Aorta (tissue), 5 donors: ENCODE measurements around the gene SLC12A4. TPM values are rescaled to one million over a fixed set of nuclear protein-coding genes. Genes with fewer than 3 reads are reported as not detected.
"Not testable (repeated sequence)": the region's sequence is repeated elsewhere in the genome, so short reads cannot be mapped to it uniquely, and the experiment has no call there.

Experiments used
- ATAC-seq: fragments of 200-7000 bp; cut with Tn5 transposase; one replicate; pipeline ENCODE4 v1.9.1; 2022; ENCODE audit warnings: moderate library complexity; ENCODE audit not compliant: low FRiP score
- DNase-seq, 2 donors: peaks; one replicate each; pipeline ENCODE4 v3.0.0-alpha.2; 2020
- H3K27ac ChIP-seq, 2 donors: one replicate each; pipeline ENCODE4 v1.5.1; 2013; ENCODE audit warnings: low read length in 2 of 2, mild to moderate bottlenecking in 2 of 2, moderate library complexity in 2 of 2, control low read depth in 1 of 2, inconsistent platforms in 1 of 2, low read depth in 1 of 2
- H3K27me3 ChIP-seq, 2 donors: one replicate each; pipeline ENCODE4 v1.6.1; 2013; ENCODE audit warnings: control low read depth in 1 of 2, low read length in 1 of 2, mild to moderate bottlenecking in 1 of 2, moderate library complexity in 1 of 2; ENCODE audit not compliant: insufficient read depth in 2 of 2, control insufficient read depth in 1 of 2
- H3K36me3 ChIP-seq, 2 donors: one replicate each; pipeline ENCODE4 v1.6.1; 2013; ENCODE audit warnings: control low read depth in 1 of 2, low read length in 1 of 2, mild to moderate bottlenecking in 1 of 2; ENCODE audit not compliant: insufficient read depth in 2 of 2, control insufficient read depth in 1 of 2
- H3K4me1 ChIP-seq, 2 donors: one replicate each; pipeline ENCODE4 v1.6.1; 2013; ENCODE audit warnings: low read length in 2 of 2, control low read depth in 1 of 2, mild to moderate bottlenecking in 1 of 2, moderate library complexity in 1 of 2; ENCODE audit not compliant: insufficient read depth in 2 of 2, control insufficient read depth in 1 of 2
- H3K4me3 ChIP-seq, 2 donors: one replicate each; pipeline ENCODE4 v1.5.1; 2013; ENCODE audit warnings: low read length in 2 of 2, control low read depth in 1 of 2, mild to moderate bottlenecking in 1 of 2
- H3K9me3 ChIP-seq: one replicate; pipeline ENCODE4 v1.6.1; 2013; ENCODE audit warnings: mild to moderate bottlenecking, low read length; ENCODE audit not compliant: control insufficient read depth
- WGBS, 2 donors: extraction: QIAGEN DNeasy Blood & Tissue Kit; methylation state at CpG; one replicate each; pipeline ENCODE4 v1.1.7; 2013; 5-methylcytosine and 5-hydroxymethylcytosine counted together
- intact Hi-C, 2 donors: fragments of 100-400 bp; cut with DNase I; formaldehyde crosslinking; loops; one replicate each; pipeline versions ENCODE4 v1.14.2 to v1.15.0; 2022
- polyA plus RNA-seq, 2 donors: library from polyadenylated mRNA; stranded (reverse); fragments of 200-250 nt; gene quantifications; one replicate each; pipeline ENCODE4 v1.2.3, GENCODE V29; 2013
- total RNA-seq, 2 donors: library from RNA; stranded (reverse); fragmentation: NEBNext Ultra II Directional; extraction: Animal tissue kit (Norgen Biotek cat#: 25700); gene quantifications; one replicate each; pipeline ENCODE4 v1.2.1, GENCODE V29; 2021
- donor health status: healthy with polysubstance abuse.
- donor health status: Bipolar disorder and iron deficiency.
- donor health status: DM: no; HTN: no; CAD: no.
- donor health status: DM: no; HTN: no; CAD: no.
- donor health status: DM: yes; HTN: yes; CAD: no.

The SLC12A4 gene
- total and polyA plus RNA-seq, 4 donors = 15.8 to 139 (median 106) TPM

GRCh38 chr16:67941469-67942199 lies 26.8 kb downstream of the SLC12A4 start:
- intact Hi-C loops = no loop called here
- Histone ChIP-seq H3K27me3 (no peaks in the 10 kb centered on the region), H3K4me3 (no peak overlapping the region), H3K27ac (no peak overlapping the region), H3K9me3 (no peaks in the 10 kb centered on the region), H3K36me3 (peaks cover 0 to 16% of the 10 kb centered on the region in 2 donors), H3K4me1 (no peaks in the 10 kb centered on the region)
- DNase-seq (no peak), ATAC-seq (no peak)
- 77 to 78% methylated on average over 9 of the region's 9 CpGs for WGBS, 2 donors

GRCh38 chr16:67940446-67941089 lies 27.9 kb downstream of the SLC12A4 start:
- no peak for DNase-seq
- 89 to 91% methylated on average over 5 of the region's 5 CpGs for WGBS, 2 donors
- intact Hi-C loops = no loop called here
- ATAC-seq = no peak
- Histone ChIP-seq H3K27me3 (no peaks in the 10 kb centered on the region), H3K4me1 (no peaks in the 10 kb centered on the region), H3K36me3 (peaks cover 0 to 6% of the 10 kb centered on the region in 2 donors), H3K4me3 (no peak overlapping the region), H3K9me3 (no peaks in the 10 kb centered on the region), H3K27ac (no peak overlapping the region)

GRCh38 chr16:67939507-67940445 lies 28.7 kb downstream of the SLC12A4 start:
- intact Hi-C loops = no loop called here
- H3K4me1 ChIP-seq = no peaks in the 10 kb centered on the region

GRCh38 chr16:67937713-67938112 lies 30.7 kb downstream of the SLC12A4 start:
- intact Hi-C loops, H3K27me3 ChIP-seq, DNase-seq, H3K9me3 ChIP-seq, H3K27ac ChIP-seq, H3K4me3 ChIP-seq, H3K36me3 ChIP-seq, ATAC-seq, H3K4me1 ChIP-seq: not testable (repeated sequence)
- WGBS, 2 donors = 73 to 86% methylated on average over 5 of the region's 5 CpGs

More at GRCh38 chr16:67939507-67940445, 28.7 kb downstream of the SLC12A4 start:
- no peaks in the 10 kb centered on the region for H3K9me3 ChIP-seq
- DNase-seq (peak in 1 of 2 donors; percentile 71), ATAC-seq (no peak)
- H3K27me3 ChIP-seq = no peaks in the 10 kb centered on the region
- 74% methylated on average over 33 of the region's 33 CpGs for WGBS, 2 donors
- no peak overlapping the region for H3K4me3 ChIP-seq
- H3K36me3 ChIP-seq = peaks cover 0 to 6% of the 10 kb centered on the region in 2 donors
- no peak overlapping the region for H3K27ac ChIP-seq

- 43 to 45% methylated on average over 6 of the region's 6 CpGs for WGBS, 2 donors
- Histone ChIP-seq H3K9me3 (no peaks in the 10 kb centered on the region), H3K4me3 (peak overlapping the region; percentile 46 to 58), H3K27me3 (no peaks in the 10 kb centered on the region), H3K27ac (peak overlapping the region; percentile 18 to 65), H3K4me1 (no peaks in the 10 kb centered on the region), H3K36me3 (peaks cover 0 to 2% of the 10 kb centered on the region in 2 donors)
- DNase-seq (peak in 1 of 2 donors; percentile 73), ATAC-seq (no peak)
- intact Hi-C loops = no loop called here
These were observed 31.4 kb downstream of the SLC12A4 start for GRCh38 chr16:67936880-67937605.

GRCh38 chr16:67936124-67936879 lies 32.1 kb downstream of the SLC12A4 start, which contains the start of gene PSMB10:
TSS of gene PSMB10 (minus strand) at chr16:67936850. CDS start at chr16:67936749, 101 bp downstream.
- intact Hi-C loops = no loop called here
- H3K36me3 ChIP-seq = peaks cover 0 to 2% of the 10 kb centered on the region in 2 donors
- DNase-seq = peak; percentile 83 to 85

GRCh38 chr16:67935402-67936123 lies 32.9 kb downstream of the SLC12A4 start:
- H3K4me3 ChIP-seq = peak overlapping the region; percentile 46 to 58
- peaks cover 0 to 2% of the 10 kb centered on the region in 2 donors for H3K36me3 ChIP-seq
- peak; percentile 96 to 98 for DNase-seq
- no peaks in the 10 kb centered on the region for H3K27me3 ChIP-seq
- 0 to 1% methylated on average over 55 of the region's 55 CpGs for WGBS, 2 donors
- H3K9me3 ChIP-seq = no peaks in the 10 kb centered on the region
- ATAC-seq = peak; percentile 95
- H3K27ac ChIP-seq = peak overlapping the region in 1 of 2 donors; percentile 65
- no peaks in the 10 kb centered on the region for H3K4me1 ChIP-seq
- intact Hi-C loops = no loop called here

More at GRCh38 chr16:67936124-67936879, 32.1 kb downstream of the SLC12A4 start, which contains the start of gene PSMB10:
- WGBS, 2 donors = 0 to 1% methylated on average over 54 of the region's 54 CpGs
- no peaks in the 10 kb centered on the region for H3K9me3 ChIP-seq
- no peaks in the 10 kb centered on the region for H3K27me3 ChIP-seq
- peak; percentile 51 for ATAC-seq
- peak within 1 kb of the TSS; percentile 18 to 65 for H3K27ac ChIP-seq
- peak within 1 kb of the TSS; percentile 46 to 58 for H3K4me3 ChIP-seq
- H3K4me1 ChIP-seq = no peaks in the 10 kb centered on the region
